AG09309 (cell line): ENCODE measurements around the gene EIF4E3.
A peak's percentile ranks its signal among the peaks of the same experiment; 100 is the strongest.

Experiments used
- DNase-seq: peaks from one replicate; pipeline ENCODE4 v3.0.0-alpha.2; 2010; ENCODE audit warnings: low read depth
- H3K4me3 ChIP-seq: 2 replicates; pipeline ENCODE4 v1.5.1; 2011; ENCODE audit warnings: mild to moderate bottlenecking, low read depth, low read length, moderate library complexity; ENCODE audit not compliant: control insufficient read depth
- TF ChIP-seq, protein P1 (sequence below): IDR thresholded peaks from 2 replicates; pipeline ENCODE4 v1.5.1; 2011; ENCODE audit warnings: mild to moderate bottlenecking, low read depth, low read length, inconsistent platforms; ENCODE audit not compliant: insufficient read depth, control insufficient read depth; ENCODE audit errors: missing control alignments

Gene EIF4E3

DNA sequence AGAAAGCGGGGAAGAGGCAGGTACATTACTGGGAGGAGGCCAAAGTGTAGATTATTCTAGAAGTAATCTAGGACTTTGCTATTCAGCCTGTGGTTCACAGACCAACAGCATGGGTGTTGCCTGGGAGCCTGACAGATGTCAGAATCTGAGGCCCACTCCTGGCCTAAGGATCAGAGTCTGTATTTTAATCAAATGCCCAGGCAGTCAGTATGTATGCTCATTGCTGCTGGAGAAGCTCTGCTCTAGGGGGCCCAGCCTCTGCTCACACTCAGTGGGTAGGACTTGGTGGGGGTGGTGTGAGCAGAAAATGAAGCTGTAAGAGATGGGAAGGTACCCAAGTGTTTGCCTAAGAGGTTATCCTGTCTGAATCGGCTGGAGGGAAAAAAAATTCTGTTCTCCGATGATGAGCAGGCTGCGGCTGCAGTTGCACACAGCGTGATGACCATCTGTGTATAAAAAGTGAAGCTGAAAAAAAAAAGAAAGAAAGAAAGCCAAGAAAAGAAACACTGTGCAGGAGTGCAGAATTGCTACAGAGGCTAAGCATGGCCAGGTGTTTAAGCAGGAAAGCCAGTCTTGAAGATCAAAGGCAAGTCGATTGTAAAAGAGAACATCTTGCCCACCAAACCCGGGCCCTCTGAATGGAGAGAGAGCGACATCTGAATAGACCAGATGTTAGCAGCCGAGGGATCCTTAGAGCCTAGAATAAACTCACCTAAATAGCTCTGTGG, 65.2 kb downstream of the EIF4E3 start:
- no peak overlapping the region for H3K4me3 ChIP-seq
- TF ChIP-seq, protein P1, sequence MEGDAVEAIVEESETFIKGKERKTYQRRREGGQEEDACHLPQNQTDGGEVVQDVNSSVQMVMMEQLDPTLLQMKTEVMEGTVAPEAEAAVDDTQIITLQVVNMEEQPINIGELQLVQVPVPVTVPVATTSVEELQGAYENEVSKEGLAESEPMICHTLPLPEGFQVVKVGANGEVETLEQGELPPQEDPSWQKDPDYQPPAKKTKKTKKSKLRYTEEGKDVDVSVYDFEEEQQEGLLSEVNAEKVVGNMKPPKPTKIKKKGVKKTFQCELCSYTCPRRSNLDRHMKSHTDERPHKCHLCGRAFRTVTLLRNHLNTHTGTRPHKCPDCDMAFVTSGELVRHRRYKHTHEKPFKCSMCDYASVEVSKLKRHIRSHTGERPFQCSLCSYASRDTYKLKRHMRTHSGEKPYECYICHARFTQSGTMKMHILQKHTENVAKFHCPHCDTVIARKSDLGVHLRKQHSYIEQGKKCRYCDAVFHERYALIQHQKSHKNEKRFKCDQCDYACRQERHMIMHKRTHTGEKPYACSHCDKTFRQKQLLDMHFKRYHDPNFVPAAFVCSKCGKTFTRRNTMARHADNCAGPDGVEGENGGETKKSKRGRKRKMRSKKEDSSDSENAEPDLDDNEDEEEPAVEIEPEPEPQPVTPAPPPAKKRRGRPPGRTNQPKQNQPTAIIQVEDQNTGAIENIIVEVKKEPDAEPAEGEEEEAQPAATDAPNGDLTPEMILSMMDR = no peak
- DNase-seq = no peak

DNA sequence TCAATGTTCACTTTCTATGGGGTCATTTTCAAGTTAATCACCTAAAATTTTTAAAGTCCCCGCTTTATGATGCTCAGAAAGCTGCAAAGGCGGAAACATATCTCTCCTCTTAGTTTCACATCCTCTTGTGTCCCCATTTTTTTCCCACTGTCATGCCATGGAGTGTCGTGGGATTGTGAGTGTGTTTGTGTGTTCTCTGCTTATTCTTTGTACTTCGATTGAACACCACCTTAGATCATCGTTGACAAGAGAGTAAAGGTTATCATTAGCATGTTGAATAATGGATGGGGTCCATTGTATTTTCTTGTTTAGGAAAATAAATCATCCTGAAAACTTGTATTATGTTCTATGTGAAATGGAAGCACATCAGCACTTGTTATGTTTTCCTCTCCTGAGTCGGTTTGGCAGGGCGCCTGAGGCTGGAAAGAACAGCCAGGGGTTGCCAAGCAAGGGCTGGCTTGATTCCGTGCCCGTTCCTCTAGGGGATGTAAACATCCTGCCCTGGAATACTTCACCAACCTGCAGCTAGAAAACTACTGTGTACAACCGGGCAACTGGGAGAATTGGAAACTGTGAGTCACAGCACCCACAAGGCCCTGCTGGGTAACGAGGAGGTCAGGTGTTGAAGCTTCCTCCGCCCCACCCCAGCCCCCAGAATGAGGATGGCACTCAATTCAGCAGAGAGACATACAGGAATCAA, 67.2 kb downstream of the EIF4E3 start:
- DNase-seq = no peak
- TF ChIP-seq, protein P1 = no peak
- no peak overlapping the region for H3K4me3 ChIP-seq

DNA sequence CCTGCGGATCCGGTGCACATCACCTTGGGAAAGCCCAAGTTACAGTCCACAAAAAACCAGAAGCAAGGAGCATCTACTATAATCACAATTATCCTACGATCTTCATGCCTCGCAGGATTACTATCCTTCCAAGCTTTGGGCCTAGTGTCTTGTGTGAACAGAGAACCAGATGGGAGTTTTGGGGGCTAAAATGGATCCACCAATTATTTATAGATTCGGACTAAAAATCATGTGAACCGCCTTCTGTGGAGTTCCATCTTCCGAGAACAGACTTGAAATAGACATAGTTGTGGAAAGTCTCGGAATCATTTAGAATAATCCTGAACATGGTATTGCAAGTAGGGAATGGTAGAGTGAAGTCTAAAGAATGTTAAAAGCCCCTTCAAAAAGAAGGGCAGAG, 70.1 kb downstream of the EIF4E3 start:
- DNase-seq = no peak
- TF ChIP-seq, protein P1 = no peak
- no peak overlapping the region for H3K4me3 ChIP-seq

DNA sequence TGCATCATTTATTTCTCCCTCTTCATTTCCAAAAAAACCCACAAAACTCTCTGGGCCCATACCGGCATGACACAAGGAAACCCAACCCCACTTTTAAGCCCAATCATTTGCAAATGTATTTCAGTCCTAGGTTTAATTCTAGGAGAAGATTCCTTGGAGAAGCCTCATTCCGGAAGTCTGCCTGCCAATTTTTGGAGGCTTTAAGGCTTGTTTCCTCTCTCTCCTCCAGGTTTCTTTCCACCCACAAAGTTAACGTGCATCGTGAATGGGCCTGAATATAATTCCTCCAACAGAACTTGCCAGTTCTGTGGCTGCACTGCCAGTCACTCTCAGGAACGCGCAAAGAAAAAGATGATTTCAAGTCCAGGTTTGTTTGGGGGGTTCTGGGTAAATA, 71.8 kb downstream of the EIF4E3 start:
- no peak overlapping the region for H3K4me3 ChIP-seq
- DNase-seq = no peak
- TF ChIP-seq, protein P1 = no peak

DNA sequence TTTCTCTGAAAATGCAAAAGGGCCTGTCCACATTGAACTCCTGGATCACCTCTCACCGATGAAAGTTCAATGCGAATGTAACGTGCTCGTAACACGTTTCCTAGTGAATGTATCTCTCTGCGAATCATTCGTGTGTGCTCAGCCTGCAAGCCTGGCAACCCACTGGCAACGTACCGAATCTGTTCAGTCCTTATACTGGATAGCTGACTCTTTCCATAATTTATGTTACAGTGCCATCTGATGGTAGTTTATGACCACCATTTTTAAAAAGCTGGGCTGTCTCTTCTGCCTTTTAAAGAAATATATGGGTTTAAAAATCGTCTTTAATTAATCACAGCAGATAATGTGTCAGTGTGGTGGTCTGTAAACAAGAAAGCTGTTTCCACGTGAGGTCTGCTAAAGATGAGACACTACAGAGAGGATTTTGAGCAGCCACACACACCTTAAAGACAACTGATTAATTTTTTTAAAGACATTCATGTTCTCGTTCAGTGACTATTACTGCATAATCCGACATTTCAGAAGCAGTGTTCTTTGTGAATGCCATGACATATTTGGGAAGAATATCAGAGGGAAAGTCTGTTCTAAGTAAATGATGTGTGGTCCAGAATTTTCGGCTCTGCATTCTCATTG, 72.3 kb downstream of the EIF4E3 start:
- peak; percentile 18 for DNase-seq
- no peak overlapping the region for H3K4me3 ChIP-seq
- TF ChIP-seq, protein P1 = peak; percentile 49

DNA sequence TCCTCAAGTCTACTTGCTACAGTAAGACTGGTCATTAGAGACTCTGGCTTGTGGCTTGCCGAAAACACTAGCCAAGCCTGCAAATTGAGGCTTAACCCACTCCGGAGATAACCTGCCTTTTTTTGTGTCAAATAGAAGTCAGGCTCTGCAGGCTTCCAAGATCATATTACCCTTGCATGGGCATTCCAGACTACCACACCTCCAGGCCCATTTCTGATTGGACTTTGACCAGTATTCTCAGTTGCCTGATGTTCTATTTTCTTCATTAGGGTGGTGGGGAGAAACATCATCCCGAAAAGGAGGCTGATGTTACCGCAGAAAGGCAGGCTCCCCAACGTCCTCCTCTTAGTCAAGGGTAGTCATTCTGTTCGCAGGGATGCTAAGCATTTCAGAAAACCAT, 73.6 kb downstream of the EIF4E3 start:
- DNase-seq = no peak
- H3K4me3 ChIP-seq = no peak overlapping the region
- TF ChIP-seq, protein P1 = no peak
